Measurements from ENCODE around the gene EYS.

DNA sequence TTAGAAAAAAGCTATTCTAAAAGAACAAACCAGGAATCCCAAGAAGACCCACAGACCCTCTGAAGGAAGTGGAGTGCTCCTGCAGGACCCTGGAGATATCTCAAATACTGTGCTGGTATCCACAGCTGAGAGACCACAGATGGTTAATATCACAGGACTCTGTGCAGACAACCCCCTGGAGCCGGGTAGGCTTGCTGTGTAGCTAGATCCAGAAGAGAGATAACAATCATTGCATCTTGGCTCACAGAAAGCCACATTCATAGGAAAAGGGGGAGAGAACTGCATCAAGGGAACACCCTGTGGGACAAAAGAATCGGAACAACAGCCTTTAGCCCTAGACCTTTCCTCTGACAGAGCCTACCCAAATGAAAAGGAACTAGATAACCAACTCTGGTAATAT is 1381.9 kb downstream of the EYS start:
- TF ChIP-seq, protein P1, sequence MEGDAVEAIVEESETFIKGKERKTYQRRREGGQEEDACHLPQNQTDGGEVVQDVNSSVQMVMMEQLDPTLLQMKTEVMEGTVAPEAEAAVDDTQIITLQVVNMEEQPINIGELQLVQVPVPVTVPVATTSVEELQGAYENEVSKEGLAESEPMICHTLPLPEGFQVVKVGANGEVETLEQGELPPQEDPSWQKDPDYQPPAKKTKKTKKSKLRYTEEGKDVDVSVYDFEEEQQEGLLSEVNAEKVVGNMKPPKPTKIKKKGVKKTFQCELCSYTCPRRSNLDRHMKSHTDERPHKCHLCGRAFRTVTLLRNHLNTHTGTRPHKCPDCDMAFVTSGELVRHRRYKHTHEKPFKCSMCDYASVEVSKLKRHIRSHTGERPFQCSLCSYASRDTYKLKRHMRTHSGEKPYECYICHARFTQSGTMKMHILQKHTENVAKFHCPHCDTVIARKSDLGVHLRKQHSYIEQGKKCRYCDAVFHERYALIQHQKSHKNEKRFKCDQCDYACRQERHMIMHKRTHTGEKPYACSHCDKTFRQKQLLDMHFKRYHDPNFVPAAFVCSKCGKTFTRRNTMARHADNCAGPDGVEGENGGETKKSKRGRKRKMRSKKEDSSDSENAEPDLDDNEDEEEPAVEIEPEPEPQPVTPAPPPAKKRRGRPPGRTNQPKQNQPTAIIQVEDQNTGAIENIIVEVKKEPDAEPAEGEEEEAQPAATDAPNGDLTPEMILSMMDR (IDR thresholded peaks at IDR 0.05) = no peak
- TF ChIP-seq POLR2A (IDR thresholded peaks at IDR 0.05) = no peak
- TF ChIP-seq POLR2AphosphoS5 (IDR thresholded peaks at IDR 0.05) = no peak

Measured in breast epithelium (tissue), 3 donors.